ENCODE data around the gene TDO2.
A peak's percentile ranks its signal among the peaks of the same experiment; 100 is the strongest.

Gene TDO2

DNA sequence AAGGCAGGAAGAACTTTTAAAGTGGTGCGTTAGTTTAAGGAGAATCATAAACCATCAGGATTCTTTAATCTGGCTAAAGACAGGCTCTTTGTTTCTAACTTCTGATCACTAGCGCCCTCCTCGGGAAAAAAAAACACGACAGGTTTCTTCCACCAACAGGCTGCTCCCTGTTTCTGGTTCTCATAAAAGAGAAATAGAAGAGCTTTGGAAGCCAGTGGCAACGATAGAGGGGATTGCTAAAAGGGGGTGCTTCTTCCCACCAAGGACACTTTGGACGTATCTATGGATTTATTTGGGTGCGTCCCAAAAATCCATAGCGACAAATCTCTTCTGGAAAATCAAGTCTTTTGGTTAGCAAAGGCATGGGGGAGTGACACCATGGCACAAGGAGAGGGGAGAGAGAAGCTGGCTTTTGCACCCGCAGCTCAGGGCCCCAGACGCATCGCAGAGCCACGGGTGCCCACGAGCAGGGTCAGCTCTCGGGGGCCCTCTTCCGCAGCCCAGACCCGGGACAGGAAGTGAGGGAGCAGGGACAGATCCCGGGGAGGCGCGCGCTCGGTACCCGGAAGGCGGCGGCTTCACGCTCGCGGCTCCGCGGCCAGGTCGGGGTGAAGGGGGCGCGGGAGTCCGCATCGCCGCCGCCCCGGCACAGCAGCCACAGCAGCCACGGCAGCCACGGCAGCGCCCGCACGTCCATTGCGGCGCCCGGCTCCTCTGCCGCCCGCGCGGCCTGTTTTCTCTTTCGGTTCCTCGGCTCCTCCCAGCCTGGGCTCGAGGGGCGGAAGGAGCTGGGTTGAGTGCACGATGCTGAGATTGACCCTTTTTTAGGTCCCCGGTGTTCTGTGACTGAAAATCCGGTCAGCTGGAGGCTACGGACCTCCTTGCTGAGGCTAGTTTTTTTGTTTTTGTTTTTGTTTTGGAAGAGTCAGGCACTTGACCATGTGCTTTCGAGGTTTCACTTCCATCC is 49.9 kb downstream of the TDO2 start, which contains the start of gene CTSO:
Gene CTSO, minus strand, starts transcription at position 716 of the 967 bp plus-strand sequence. Its CDS starts 19 bp downstream, at position 697.
- peak within 1 kb of the TSS; percentile 51 for H3K27ac ChIP-seq (replicated peaks)
- peak; percentile 18 to 56 for DNase-seq (ENCODE audit: low read depth in 1 of 2, low spot score in 1 of 2)
- TF ChIP-seq POLR2AphosphoS5 (IDR thresholded peaks at IDR 0.05; ENCODE audit: low read depth) (peak; percentile 57; the same call in 1 of the 2 replicates), SPI1 (IDR thresholded peaks at IDR 0.05; ENCODE audit: borderline replicate concordance, low read depth) (peak; percentile 22; the same call in 1 of the 2 replicates), GABPA (IDR thresholded peaks at IDR 0.05; ENCODE audit: low read depth) (peak; percentile 72)
- TF ChIP-seq, protein P1, sequence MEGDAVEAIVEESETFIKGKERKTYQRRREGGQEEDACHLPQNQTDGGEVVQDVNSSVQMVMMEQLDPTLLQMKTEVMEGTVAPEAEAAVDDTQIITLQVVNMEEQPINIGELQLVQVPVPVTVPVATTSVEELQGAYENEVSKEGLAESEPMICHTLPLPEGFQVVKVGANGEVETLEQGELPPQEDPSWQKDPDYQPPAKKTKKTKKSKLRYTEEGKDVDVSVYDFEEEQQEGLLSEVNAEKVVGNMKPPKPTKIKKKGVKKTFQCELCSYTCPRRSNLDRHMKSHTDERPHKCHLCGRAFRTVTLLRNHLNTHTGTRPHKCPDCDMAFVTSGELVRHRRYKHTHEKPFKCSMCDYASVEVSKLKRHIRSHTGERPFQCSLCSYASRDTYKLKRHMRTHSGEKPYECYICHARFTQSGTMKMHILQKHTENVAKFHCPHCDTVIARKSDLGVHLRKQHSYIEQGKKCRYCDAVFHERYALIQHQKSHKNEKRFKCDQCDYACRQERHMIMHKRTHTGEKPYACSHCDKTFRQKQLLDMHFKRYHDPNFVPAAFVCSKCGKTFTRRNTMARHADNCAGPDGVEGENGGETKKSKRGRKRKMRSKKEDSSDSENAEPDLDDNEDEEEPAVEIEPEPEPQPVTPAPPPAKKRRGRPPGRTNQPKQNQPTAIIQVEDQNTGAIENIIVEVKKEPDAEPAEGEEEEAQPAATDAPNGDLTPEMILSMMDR (IDR thresholded peaks at IDR 0.05; ENCODE audit: insufficient read depth, low read length), result no peak
- TF ChIP-seq, protein P2, sequence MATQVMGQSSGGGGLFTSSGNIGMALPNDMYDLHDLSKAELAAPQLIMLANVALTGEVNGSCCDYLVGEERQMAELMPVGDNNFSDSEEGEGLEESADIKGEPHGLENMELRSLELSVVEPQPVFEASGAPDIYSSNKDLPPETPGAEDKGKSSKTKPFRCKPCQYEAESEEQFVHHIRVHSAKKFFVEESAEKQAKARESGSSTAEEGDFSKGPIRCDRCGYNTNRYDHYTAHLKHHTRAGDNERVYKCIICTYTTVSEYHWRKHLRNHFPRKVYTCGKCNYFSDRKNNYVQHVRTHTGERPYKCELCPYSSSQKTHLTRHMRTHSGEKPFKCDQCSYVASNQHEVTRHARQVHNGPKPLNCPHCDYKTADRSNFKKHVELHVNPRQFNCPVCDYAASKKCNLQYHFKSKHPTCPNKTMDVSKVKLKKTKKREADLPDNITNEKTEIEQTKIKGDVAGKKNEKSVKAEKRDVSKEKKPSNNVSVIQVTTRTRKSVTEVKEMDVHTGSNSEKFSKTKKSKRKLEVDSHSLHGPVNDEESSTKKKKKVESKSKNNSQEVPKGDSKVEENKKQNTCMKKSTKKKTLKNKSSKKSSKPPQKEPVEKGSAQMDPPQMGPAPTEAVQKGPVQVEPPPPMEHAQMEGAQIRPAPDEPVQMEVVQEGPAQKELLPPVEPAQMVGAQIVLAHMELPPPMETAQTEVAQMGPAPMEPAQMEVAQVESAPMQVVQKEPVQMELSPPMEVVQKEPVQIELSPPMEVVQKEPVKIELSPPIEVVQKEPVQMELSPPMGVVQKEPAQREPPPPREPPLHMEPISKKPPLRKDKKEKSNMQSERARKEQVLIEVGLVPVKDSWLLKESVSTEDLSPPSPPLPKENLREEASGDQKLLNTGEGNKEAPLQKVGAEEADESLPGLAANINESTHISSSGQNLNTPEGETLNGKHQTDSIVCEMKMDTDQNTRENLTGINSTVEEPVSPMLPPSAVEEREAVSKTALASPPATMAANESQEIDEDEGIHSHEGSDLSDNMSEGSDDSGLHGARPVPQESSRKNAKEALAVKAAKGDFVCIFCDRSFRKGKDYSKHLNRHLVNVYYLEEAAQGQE (IDR thresholded peaks at IDR 0.05; ENCODE audit: insufficient replicate concordance, low read depth), result no peak
- H3K27me3 ChIP-seq (ENCODE audit: insufficient read depth, poor library complexity, severe bottlenecking), result no peaks in the 10 kb centered on the region
- H3K4me3 ChIP-seq (replicated peaks; ENCODE audit: insufficient read depth, low read length), result peak within 1 kb of the TSS; percentile 55

DNA sequence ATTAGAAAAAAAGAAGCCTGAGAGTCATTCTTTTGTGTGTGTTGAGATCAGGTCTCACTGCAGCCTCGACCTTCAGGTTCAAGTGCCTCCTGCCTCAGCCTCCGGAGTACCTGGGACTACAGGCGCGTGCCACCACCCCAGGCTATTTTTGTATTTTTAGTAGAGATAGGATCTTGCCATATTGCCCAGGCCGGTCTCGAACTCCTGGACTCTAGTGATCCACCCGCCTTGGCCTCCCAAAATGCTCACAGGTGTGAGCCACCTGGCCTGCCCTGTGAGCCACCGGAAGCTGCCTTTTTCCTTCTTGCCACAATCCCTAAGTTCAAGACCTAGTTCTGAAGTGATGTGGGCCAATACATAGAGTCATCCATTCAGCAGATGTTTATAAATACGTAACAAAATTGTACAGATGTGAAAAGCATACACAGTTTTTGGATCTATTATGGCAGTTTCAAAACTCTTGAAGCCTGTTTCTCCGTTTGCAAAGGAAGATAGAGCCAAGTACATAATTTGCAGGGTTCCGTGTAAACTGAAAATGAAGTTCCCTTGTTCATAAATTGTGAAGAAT is 50.7 kb downstream of the TDO2 start:
- H3K27ac ChIP-seq (replicated peaks), result no peak overlapping the region
- H3K27me3 ChIP-seq (ENCODE audit: insufficient read depth, poor library complexity, severe bottlenecking), result no peaks in the 10 kb centered on the region
- no peak for DNase-seq (ENCODE audit: low read depth in 1 of 2, low spot score in 1 of 2)
- H3K4me3 ChIP-seq (replicated peaks; ENCODE audit: insufficient read depth, low read length), result peak overlapping the region; percentile 55
- TF ChIP-seq GABPA (IDR thresholded peaks at IDR 0.05; ENCODE audit: low read depth) (no peak), SPI1 (IDR thresholded peaks at IDR 0.05; ENCODE audit: borderline replicate concordance, low read depth) (no peak), POLR2AphosphoS5 (IDR thresholded peaks at IDR 0.05; ENCODE audit: low read depth) (no peak)
- TF ChIP-seq, protein P2 (IDR thresholded peaks at IDR 0.05; ENCODE audit: insufficient replicate concordance, low read depth), result no peak

DNA sequence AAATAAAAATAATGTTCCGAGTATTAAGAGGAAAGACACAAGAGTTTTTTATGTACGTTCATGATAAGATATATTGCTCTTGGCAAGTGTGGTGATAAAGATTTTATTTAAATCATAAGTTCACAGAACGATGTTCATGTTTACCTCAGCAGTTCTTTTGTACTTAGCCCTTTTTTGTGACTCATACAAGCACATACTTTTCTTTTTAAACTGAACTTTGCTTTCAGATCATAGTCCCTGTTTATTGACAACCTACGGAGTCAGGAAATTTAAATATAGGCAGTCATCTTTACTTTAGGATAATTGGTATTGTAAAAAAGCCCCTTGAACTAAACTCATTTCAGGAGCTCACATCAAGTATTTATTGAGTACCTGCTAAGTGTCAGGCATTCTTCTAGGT is 51.4 kb downstream of the TDO2 start:
- H3K4me3 ChIP-seq (replicated peaks; ENCODE audit: insufficient read depth, low read length), result no peak overlapping the region
- TF ChIP-seq, protein P2 (IDR thresholded peaks at IDR 0.05; ENCODE audit: insufficient replicate concordance, low read depth), result no peak
- TF ChIP-seq GABPA (IDR thresholded peaks at IDR 0.05; ENCODE audit: low read depth) (no peak), SPI1 (IDR thresholded peaks at IDR 0.05; ENCODE audit: borderline replicate concordance, low read depth) (no peak), POLR2AphosphoS5 (IDR thresholded peaks at IDR 0.05; ENCODE audit: low read depth) (no peak)
- TF ChIP-seq, protein P1 (IDR thresholded peaks at IDR 0.05; ENCODE audit: insufficient read depth, low read length), result no peak
- no peaks in the 10 kb centered on the region for H3K27me3 ChIP-seq (ENCODE audit: insufficient read depth, poor library complexity, severe bottlenecking)
- DNase-seq (ENCODE audit: low read depth in 1 of 2, low spot score in 1 of 2), result no peak
- no peak overlapping the region for H3K27ac ChIP-seq (replicated peaks)

Measured in HL-60 (cell line).